Esophagus squamous epithelium (tissue), 5 donors: ENCODE data around the gene TDRD10. TPM values are rescaled to one million over a fixed set of nuclear protein-coding genes. Genes with fewer than 3 reads are reported as not detected.

ENCODE experiments used
- DNase-seq: peaks from one replicate; lab custom pipeline; 2025; lab: John Stamatoyannopoulos, UW
- H3K27ac ChIP-seq, 4 donors: fragments of 200-600 bp; sonication (generic); one replicate each; pipeline ENCODE4 v1.5.1; 2016 to 2019; ENCODE audit warnings: mild to moderate bottlenecking in 1 of 4
- H3K27me3 ChIP-seq, 4 donors: fragments of 200-600 bp; sonication (generic); 1 replicate in 3 of 4; 2 replicates in 1 of 4; pipeline versions ENCODE4 v1.5.1 to v1.6.0; 2017 to 2021; ENCODE audit warnings: antibody characterized with exemption in 1 of 4
- H3K36me3 ChIP-seq, 3 donors: fragments of 200-600 bp; sonication (generic); one replicate each; pipeline ENCODE4 v1.5.1; 2016 to 2019
- H3K4me1 ChIP-seq, 3 donors: fragments of 200-600 bp; sonication (generic); one replicate each; pipeline ENCODE4 v1.5.1; 2017 to 2019
- H3K4me3 ChIP-seq, 4 donors: fragments of 200-600 bp; sonication (generic); 1 replicate in 3 of 4; 2 replicates in 1 of 4; pipeline ENCODE4 v1.5.1; 2016 to 2019; ENCODE audit warnings: mild to moderate bottlenecking in 2 of 4, moderate library complexity in 1 of 4
- H3K9me3 ChIP-seq, 3 donors: fragments of 200-600 bp; sonication (generic); one replicate each; pipeline ENCODE4 v1.5.1; 2016 to 2019
- POLR2A ChIP-seq, 4 donors: fragments of 450-650 bp; IDR thresholded peaks; one replicate each; pipeline ENCODE4 v1.6.1; 2017; ENCODE audit warnings: antibody characterized with exemption in 4 of 4, mild to moderate bottlenecking in 4 of 4, moderate library complexity in 3 of 4
- WGBS, 2 donors: methylation state at CpG; one replicate each; pipeline ENCODE4 v1.1.5; 2018; 5-methylcytosine and 5-hydroxymethylcytosine counted together
- intact Hi-C: fragments of 100-400 bp; cut with DNase I; formaldehyde crosslinking; loops from one replicate; pipeline ENCODE4 v1.15.0; 2022
- total RNA-seq, 4 donors: library from RNA; depleted of rRNA; stranded (reverse); fragments of >200 nt; gene quantifications; one replicate each; pipeline ENCODE4 v1.1.0, GENCODE V29; 2016
- TF ChIP-seq, protein P1 (sequence below), 6 experiments: fragments of 450-650 bp in 4 of 6; fragments of 200-600 bp in 2 of 6; sonication (generic) in 2 of 6; IDR thresholded peaks; one replicate each; pipeline ENCODE4 v1.5.1; 2016 to 2019; ENCODE audit warnings: antibody characterized with exemption in 6 of 6, mild to moderate bottlenecking in 4 of 6, moderate library complexity in 4 of 6
- donor health status: DM: yes; HTN: yes; CAD: no.

Gene TDRD10
- total RNA-seq, 4 donors from 2014 or later, result 0.26 to 2.7 TPM; not detected in 2

DNA sequence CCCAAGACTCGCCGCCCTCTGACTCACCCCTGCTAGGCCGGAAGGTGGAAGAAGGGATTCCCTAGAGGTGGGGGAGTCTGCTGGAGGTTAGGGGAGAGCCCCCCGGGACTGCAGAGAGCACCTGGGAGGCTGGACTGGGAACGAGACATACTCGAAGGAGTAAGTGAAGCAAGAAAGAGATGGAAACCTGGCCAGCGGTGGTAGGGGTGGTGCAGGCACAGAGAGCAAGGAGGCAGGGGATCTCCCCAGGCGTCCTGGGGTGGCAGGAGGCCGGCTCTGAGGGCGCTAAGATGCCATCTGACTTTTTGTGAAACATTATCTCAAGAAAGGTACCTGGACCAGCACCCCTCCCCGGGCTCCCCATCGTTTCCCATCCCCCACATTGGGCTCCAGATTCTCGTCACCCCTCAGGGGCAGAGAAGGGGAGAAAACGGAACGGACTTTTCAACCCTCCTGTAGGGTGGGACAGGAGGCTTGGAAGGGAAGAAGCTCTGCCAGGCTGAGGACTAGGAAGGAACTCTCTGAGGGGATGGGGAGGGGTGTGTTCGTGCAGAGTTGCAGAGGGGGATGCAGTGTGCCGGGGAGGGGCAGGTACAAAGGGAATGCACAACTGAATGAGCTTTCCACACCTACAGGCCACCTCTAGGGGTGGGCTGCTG lies 66.3 kb downstream of the TDRD10 start:
- no peak for DNase-seq
- Histone ChIP-seq H3K27ac (no peak overlapping the region), H3K36me3 (no peaks in the 10 kb centered on the region), H3K9me3 (no peaks in the 10 kb centered on the region), H3K4me3 (peak overlapping the region in 2 of 4 donors; percentile 30 to 39), H3K27me3 (peaks cover 0 to 43% (median 0%) of the 10 kb centered on the region in 4 donors), H3K4me1 (peaks cover 4 to 13% (median 9%) of the 10 kb centered on the region in 3 donors)
- intact Hi-C loops, result loop anchor here (10.0 kb wide), 2 partner anchors 307 to 387 kb away; partner anchors contain the start of genes KCNN3 and PBXIP1
- TF ChIP-seq, protein P1, sequence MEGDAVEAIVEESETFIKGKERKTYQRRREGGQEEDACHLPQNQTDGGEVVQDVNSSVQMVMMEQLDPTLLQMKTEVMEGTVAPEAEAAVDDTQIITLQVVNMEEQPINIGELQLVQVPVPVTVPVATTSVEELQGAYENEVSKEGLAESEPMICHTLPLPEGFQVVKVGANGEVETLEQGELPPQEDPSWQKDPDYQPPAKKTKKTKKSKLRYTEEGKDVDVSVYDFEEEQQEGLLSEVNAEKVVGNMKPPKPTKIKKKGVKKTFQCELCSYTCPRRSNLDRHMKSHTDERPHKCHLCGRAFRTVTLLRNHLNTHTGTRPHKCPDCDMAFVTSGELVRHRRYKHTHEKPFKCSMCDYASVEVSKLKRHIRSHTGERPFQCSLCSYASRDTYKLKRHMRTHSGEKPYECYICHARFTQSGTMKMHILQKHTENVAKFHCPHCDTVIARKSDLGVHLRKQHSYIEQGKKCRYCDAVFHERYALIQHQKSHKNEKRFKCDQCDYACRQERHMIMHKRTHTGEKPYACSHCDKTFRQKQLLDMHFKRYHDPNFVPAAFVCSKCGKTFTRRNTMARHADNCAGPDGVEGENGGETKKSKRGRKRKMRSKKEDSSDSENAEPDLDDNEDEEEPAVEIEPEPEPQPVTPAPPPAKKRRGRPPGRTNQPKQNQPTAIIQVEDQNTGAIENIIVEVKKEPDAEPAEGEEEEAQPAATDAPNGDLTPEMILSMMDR (IDR thresholded peaks at IDR 0.05), result no peak
- TF ChIP-seq POLR2A (IDR thresholded peaks at IDR 0.05), result no peak
- 20 to 30% methylated on average over 7 to 12 of the region's 17 CpGs for WGBS, 2 donors

DNA sequence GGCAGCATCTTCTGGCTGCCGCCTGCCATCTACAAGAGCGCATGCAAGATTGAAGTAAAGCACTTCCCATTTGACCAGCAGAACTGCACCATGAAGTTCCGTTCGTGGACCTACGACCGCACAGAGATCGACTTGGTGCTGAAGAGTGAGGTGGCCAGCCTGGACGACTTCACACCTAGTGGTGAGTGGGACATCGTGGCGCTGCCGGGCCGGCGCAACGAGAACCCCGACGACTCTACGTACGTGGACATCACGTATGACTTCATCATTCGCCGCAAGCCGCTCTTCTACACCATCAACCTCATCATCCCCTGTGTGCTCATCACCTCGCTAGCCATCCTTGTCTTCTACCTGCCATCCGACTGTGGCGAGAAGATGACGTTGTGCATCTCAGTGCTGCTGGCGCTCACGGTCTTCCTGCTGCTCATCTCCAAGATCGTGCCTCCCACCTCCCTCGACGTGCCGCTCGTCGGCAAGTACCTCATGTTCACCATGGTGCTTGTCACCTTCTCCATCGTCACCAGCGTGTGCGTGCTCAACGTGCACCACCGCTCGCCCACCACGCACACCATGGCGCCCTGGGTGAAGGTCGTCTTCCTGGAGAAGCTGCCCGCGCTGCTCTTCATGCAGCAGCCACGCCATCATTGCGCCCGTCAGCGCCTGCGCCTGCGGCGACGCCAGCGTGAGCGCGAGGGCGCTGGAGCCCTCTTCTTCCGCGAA lies 69.4 kb downstream of the TDRD10 start:
- Histone ChIP-seq H3K4me1 (peaks cover 4 to 13% (median 9%) of the 10 kb centered on the region in 3 donors), H3K27me3 (peaks cover 0 to 38% (median 0%) of the 10 kb centered on the region in 4 donors), H3K27ac (no peak overlapping the region), H3K9me3 (no peaks in the 10 kb centered on the region), H3K36me3 (no peaks in the 10 kb centered on the region), H3K4me3 (no peak overlapping the region)
- intact Hi-C loops, result no loop called here
- DNase-seq, result no peak
- 95 to 96% methylated on average over 24 to 33 of the region's 59 CpGs for WGBS, 2 donors
- no peak for TF ChIP-seq POLR2A (IDR thresholded peaks at IDR 0.05)
- TF ChIP-seq, protein P1 (IDR thresholded peaks at IDR 0.05), result no peak

DNA sequence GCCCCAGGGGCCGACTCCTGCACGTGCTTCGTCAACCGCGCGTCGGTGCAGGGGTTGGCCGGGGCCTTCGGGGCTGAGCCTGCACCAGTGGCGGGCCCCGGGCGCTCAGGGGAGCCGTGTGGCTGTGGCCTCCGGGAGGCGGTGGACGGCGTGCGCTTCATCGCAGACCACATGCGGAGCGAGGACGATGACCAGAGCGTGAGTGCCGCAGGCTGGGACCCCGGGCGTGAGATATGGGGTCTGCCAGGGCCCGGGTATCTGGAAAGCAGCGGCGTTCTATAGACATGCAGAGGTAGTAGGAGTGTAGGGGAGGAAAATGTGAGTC lies 69.9 kb downstream of the TDRD10 start:
- TF ChIP-seq, protein P1 (IDR thresholded peaks at IDR 0.05), result no peak
- no peak for TF ChIP-seq POLR2A (IDR thresholded peaks at IDR 0.05)
- WGBS, 2 donors, result 84 to 95% methylated on average over 3 to 7 of the region's 29 CpGs
- H3K9me3 ChIP-seq, result no peaks in the 10 kb centered on the region
- peaks cover 0 to 33% (median 0%) of the 10 kb centered on the region in 4 donors for H3K27me3 ChIP-seq
- H3K4me3 ChIP-seq, result no peak overlapping the region
- intact Hi-C loops, result no loop called here
- peaks cover 4 to 13% (median 9%) of the 10 kb centered on the region in 3 donors for H3K4me1 ChIP-seq
- no peak for DNase-seq
- no peaks in the 10 kb centered on the region for H3K36me3 ChIP-seq
- H3K27ac ChIP-seq, result no peak overlapping the region

DNA sequence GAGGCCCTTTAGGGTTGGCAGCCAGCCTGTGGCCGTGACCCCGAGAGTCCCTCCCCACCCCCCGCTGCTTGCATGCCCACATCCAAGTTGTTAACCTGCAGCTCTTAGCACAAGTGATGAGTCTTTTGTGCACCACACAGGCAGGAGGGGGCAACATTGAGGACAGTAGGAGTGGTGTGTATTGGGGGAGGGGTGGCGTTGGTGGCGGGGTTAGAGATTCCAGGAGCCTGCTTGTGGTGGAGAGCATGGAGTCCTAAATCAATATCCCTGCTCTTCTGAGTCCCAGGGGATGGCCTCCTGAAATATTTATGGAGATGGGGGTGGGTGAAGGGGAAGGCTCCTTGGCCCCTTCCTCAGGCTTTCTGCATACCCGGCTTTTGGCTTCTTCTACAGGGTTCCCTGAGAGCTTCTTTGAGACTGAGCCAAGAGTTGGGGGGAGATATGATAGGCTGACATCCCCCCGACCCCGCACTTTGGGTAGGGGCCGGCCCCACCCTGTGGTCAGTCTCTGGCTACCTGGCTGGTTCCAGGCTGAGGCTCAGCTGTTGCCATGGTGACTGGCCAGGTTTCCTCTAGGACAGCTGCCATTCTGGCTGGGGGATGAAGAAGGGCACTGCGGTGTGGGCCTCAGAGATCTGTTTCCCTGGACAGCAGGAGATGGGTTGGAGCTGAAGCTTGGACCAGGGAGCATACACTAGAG lies 70.6 kb downstream of the TDRD10 start:
- Histone ChIP-seq H3K27me3 (peaks cover 0 to 26% (median 0%) of the 10 kb centered on the region in 4 donors), H3K27ac (no peak overlapping the region), H3K4me3 (no peak overlapping the region), H3K9me3 (no peaks in the 10 kb centered on the region), H3K36me3 (no peaks in the 10 kb centered on the region), H3K4me1 (peaks cover 4 to 14% (median 7%) of the 10 kb centered on the region in 3 donors)
- no peak for DNase-seq
- WGBS, 2 donors, result 76 to 79% methylated on average over 5 to 6 of the region's 10 CpGs
- intact Hi-C loops, result no loop called here
- TF ChIP-seq, protein P1 (IDR thresholded peaks at IDR 0.05), result no peak
- TF ChIP-seq POLR2A (IDR thresholded peaks at IDR 0.05), result no peak
